GM18505 (cell line): Measurements from ENCODE around the gene CCNY.

ENCODE experiments used
- ATAC-seq: cut with Tn5 transposase; IDR thresholded peaks from one replicate; pipeline ENCODE4 v1.9.1; 2021; ENCODE audit not compliant: unreplicated experiment
- POLR2A ChIP-seq: IDR thresholded peaks from 4 replicates; pipeline ENCODE4 v1.6.1; 2011; ENCODE audit warnings: borderline replicate concordance; ENCODE audit not compliant: insufficient read depth, insufficient read length; ENCODE audit errors: extremely low read depth

Gene CCNY

GRCh38 chr10:35588836-35589235 is 252.5 kb downstream of the CCNY start:
- TF ChIP-seq POLR2A = no peak
- no peak for ATAC-seq

DNA sequence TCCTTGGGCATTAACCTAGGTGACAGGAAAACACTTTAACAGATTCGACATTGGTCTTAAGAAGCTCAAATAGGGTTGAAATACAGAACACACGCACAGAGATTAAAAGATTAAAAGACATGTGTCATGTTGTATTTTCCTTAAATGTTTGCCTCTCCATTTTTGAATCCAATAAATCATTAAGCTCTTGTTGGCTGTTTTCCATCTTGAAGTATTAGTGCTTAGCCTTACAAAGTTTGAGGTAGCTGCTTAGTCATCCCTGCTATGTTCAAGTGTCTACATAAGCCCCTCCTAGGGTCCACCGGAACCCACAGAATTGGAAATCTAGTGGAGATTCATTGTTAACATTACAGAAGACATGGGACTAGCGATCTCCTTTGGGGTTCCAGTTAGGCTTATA is 256.1 kb downstream of the CCNY start:
- ATAC-seq = no peak
- no peak for TF ChIP-seq POLR2A

GRCh38 chr10:35594115-35595079 is 258.1 kb downstream of the CCNY start:
- no peak for ATAC-seq
- no peak for TF ChIP-seq POLR2A

DNA sequence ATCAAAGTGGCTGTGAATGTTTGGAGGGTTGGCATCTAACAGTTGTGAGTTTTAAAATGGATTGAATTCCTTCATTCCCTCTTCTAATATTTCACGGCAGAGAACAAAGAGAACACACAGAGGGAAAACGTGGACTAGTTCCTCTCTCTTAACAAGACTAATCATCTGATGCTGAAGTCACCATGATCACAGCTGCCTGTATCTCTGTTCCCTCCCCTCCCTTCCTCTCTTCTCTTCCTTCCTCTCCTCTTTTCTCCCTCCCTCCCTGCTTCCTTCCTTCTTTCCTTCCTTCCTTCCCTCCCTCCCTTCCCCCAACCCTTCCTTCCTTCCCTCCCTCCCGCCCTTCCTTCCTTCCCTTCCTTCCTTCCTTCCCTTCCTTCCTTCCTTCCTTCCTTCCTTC is 258.8 kb downstream of the CCNY start:
- TF ChIP-seq POLR2A = no peak
- ATAC-seq = no peak

- no peak for ATAC-seq
- no peak for TF ChIP-seq POLR2A
Observed at GRCh38 chr10:35598379-35598778, 262.1 kb downstream of the CCNY start.

DNA sequence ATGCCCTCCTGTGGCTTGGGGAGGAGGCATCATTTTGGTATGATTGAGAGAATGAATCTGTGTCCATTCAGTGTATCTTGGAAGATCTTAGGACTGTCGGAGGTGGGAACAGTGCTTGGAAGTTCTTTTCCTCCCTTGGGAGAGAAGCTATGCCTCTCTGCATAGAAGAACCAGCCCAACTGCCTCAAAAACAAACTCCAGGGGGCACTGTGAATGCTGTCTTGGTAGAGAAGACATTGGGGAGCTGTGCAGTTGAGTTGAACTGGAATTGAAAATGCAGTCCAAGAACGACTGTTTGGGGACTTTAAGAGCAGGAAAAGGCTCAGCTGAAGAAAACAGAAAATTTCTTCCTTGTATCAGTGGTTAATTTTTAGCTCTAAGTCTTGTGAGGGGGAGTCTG is 263.9 kb downstream of the CCNY start:
- no peak for ATAC-seq
- TF ChIP-seq POLR2A = no peak

- no peak for TF ChIP-seq POLR2A
- no peak for ATAC-seq
Observed at GRCh38 chr10:35605191-35605590, 268.9 kb downstream of the CCNY start, which contains the start of gene GJD4. TSS of gene GJD4 (plus strand) at chr10:35605341. CDS start at chr10:35605568, 227 bp downstream.

DNA sequence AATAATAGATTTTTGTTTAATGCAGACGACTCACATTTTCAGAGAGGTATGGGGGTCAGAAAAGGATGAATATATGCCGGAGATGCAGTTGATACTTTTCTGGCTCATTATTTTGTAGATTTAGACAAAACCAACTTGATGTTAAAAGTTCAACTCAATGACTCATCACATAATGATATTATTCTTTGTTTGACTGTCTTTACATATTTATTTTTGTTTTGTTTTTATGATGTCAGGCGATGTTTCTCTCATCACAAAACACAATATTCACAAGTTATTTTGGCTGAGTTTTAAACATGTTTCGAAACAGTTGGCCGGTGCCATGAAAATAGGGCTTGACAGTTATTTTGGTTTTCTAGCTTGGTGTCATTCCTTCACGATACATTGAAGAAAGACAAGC is 270.1 kb downstream of the CCNY start:
- TF ChIP-seq POLR2A = no peak
- no peak for ATAC-seq

DNA sequence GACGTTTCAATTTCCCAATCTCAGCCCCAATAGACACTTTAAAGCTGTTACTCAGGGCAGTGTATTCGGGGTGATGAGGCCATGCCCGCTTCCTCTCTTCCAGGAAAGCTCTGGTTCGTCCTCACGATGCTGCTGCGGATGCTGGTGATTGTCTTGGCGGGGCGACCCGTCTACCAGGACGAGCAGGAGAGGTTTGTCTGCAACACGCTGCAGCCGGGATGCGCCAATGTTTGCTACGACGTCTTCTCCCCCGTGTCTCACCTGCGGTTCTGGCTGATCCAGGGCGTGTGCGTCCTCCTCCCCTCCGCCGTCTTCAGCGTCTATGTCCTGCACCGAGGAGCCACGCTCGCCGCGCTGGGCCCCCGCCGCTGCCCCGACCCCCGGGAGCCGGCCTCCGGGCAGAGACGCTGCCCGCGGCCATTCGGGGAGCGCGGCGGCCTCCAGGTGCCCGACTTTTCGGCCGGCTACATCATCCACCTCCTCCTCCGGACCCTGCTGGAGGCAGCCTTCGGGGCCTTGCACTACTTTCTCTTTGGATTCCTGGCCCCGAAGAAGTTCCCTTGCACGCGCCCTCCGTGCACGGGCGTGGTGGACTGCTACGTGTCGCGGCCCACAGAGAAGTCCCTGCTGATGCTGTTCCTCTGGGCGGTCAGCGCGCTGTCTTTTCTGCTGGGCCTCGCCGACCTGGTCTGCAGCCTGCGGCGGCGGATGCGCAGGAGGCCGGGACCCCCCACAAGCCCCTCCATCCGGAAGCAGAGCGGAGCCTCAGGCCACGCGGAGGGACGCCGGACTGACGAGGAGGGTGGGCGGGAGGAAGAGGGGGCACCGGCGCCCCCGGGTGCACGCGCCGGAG is 271.4 kb downstream of the CCNY start:
- no peak for ATAC-seq

DNA sequence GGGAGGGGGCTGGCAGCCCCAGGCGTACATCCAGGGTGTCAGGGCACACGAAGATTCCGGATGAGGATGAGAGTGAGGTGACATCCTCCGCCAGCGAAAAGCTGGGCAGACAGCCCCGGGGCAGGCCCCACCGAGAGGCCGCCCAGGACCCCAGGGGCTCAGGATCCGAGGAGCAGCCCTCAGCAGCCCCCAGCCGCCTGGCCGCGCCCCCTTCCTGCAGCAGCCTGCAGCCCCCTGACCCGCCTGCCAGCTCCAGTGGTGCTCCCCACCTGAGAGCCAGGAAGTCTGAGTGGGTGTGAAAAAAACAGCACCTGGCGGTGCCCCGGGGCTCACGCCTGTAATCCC is 272.0 kb downstream of the CCNY start:
- no peak for ATAC-seq
- no peak for TF ChIP-seq POLR2A

More for the DNA sequence above, 271.4 kb downstream of the CCNY start:
- TF ChIP-seq POLR2A = no peak

- TF ChIP-seq POLR2A = no peak
- no peak for ATAC-seq
Observed at GRCh38 chr10:35611750-35612149, 275.4 kb downstream of the CCNY start.

GRCh38 chr10:35612385-35613106 is 276.2 kb downstream of the CCNY start:
- ATAC-seq = no peak
- no peak for TF ChIP-seq POLR2A

DNA sequence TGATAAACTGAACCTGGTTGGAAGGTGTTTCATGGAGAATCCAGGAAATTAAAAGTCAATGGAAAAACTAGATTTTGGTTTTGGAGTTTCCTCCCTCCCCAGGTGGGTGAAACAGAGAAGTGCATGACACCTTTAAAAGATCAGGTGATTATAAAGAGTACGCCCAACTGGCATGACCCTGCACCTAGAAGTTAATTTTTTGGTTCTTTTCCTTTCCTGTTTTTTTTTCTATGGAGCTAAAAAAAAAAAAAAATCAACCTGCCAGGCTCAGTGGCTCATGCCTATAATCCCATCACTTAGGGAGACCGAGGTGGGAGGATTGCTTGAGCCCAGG is 276.8 kb downstream of the CCNY start:
- ATAC-seq = no peak
- no peak for TF ChIP-seq POLR2A

- ATAC-seq = no peak
- TF ChIP-seq POLR2A = no peak
Observed at GRCh38 chr10:35613597-35614226, 277.4 kb downstream of the CCNY start.

- no peak for TF ChIP-seq POLR2A
- ATAC-seq = no peak
Observed at GRCh38 chr10:35614312-35614711, 278.0 kb downstream of the CCNY start.
